Measurements from ENCODE around the gene SLC27A2.

SLC27A2 gene

GRCh38 chr15:50257332-50257731 lies 75.3 kb downstream of the SLC27A2 start:
- no peak overlapping the region for H3K4me3 ChIP-seq (ENCODE audit: control insufficient read depth, low read depth, low read length)
- DNase-seq (ENCODE audit: low read depth): no peak
- TF ChIP-seq CTCF (conservative IDR thresholded peaks at IDR 0.05; ENCODE audit: control insufficient read depth, insufficient read depth, low read depth, low read length): no peak

GRCh38 chr15:50257924-50258323 lies 75.9 kb downstream of the SLC27A2 start:
- no peak overlapping the region for H3K4me3 ChIP-seq (ENCODE audit: control insufficient read depth, low read depth, low read length)
- TF ChIP-seq CTCF (conservative IDR thresholded peaks at IDR 0.05; ENCODE audit: control insufficient read depth, insufficient read depth, low read depth, low read length): no peak
- peak; percentile 68 for DNase-seq (ENCODE audit: low read depth)

GRCh38 chr15:50259276-50259675 lies 77.3 kb downstream of the SLC27A2 start:
- H3K4me3 ChIP-seq (ENCODE audit: control insufficient read depth, low read depth, low read length): no peak overlapping the region
- no peak for DNase-seq (ENCODE audit: low read depth)
- TF ChIP-seq CTCF (conservative IDR thresholded peaks at IDR 0.05; ENCODE audit: control insufficient read depth, insufficient read depth, low read depth, low read length): no peak

- TF ChIP-seq CTCF (conservative IDR thresholded peaks at IDR 0.05; ENCODE audit: control insufficient read depth, insufficient read depth, low read depth, low read length): no peak
- DNase-seq (ENCODE audit: low read depth): no peak
- H3K4me3 ChIP-seq (ENCODE audit: control insufficient read depth, low read depth, low read length): no peak overlapping the region
Observed at GRCh38 chr15:50260969-50261496, 79.0 kb downstream of the SLC27A2 start.

GRCh38 chr15:50261981-50262380 lies 80.0 kb downstream of the SLC27A2 start:
- H3K4me3 ChIP-seq (ENCODE audit: control insufficient read depth, low read depth, low read length): no peak overlapping the region
- no peak for DNase-seq (ENCODE audit: low read depth)
- no peak for TF ChIP-seq CTCF (conservative IDR thresholded peaks at IDR 0.05; ENCODE audit: control insufficient read depth, insufficient read depth, low read depth, low read length)

GRCh38 chr15:50262533-50262932 lies 80.5 kb downstream of the SLC27A2 start:
- no peak overlapping the region for H3K4me3 ChIP-seq (ENCODE audit: control insufficient read depth, low read depth, low read length)
- DNase-seq (ENCODE audit: low read depth): no peak
- TF ChIP-seq CTCF (conservative IDR thresholded peaks at IDR 0.05; ENCODE audit: control insufficient read depth, insufficient read depth, low read depth, low read length): no peak

- TF ChIP-seq CTCF (conservative IDR thresholded peaks at IDR 0.05; ENCODE audit: control insufficient read depth, insufficient read depth, low read depth, low read length): no peak
- H3K4me3 ChIP-seq (ENCODE audit: control insufficient read depth, low read depth, low read length): no peak within 1 kb of the TSS
Observed at GRCh38 chr15:50265620-50266019, 83.6 kb downstream of the SLC27A2 start, which contains the start of gene HDC. Gene HDC (minus strand): TSS chr15:50265726. CDS start chr15:50265623, 103 bp downstream.

More at GRCh38 chr15:50265620-50266019, 83.6 kb downstream of the SLC27A2 start, which contains the start of gene HDC:
- no peak for DNase-seq (ENCODE audit: low read depth)
